Astrocyte (in vitro differentiated cells and primary cell): Measurements from ENCODE around the gene OSBP2.

ENCODE experiments used
- CTCF ChIP-seq: IDR thresholded peaks from 2 replicates; pipeline ENCODE4 v1.5.1; 2011; ENCODE audit warnings: low read depth, mild to moderate bottlenecking, inconsistent platforms, low read length, moderate library complexity; ENCODE audit not compliant: insufficient read depth
- EZH2 ChIP-seq: IDR thresholded peaks from 2 replicates; pipeline ENCODE4 v1.6.1; 2012; ENCODE audit warnings: mild to moderate bottlenecking, low read length, inconsistent platforms; ENCODE audit not compliant: insufficient read depth

- TF ChIP-seq CTCF (no peak), EZH2 (no peak)
These were observed 160.6 kb downstream of the OSBP2 start for GRCh38 chr22:30855266-30855665.
